Ectodermal cell (in vitro differentiated cells): Measurements from ENCODE around the gene CCNK.

Experiments
- H3K27ac ChIP-seq: 2 replicates; pipeline ENCODE4 v1.7.0; 2013; ENCODE audit warnings: mild to moderate bottlenecking, low read depth, low read length; ENCODE audit not compliant: insufficient read depth, poor library complexity, severe bottlenecking
- H3K27me3 ChIP-seq: 2 replicates; pipeline ENCODE4 v1.7.0; 2013; ENCODE audit warnings: mild to moderate bottlenecking, low read length; ENCODE audit not compliant: insufficient read depth, control insufficient read depth, poor library complexity, severe bottlenecking
- H3K36me3 ChIP-seq: one replicate; pipeline ENCODE4 v1.7.0; 2013; ENCODE audit warnings: low read length; ENCODE audit not compliant: control insufficient read depth, insufficient read depth
- H3K4me1 ChIP-seq: one replicate; pipeline ENCODE4 v1.7.0; 2013; ENCODE audit warnings: low read length; ENCODE audit not compliant: control insufficient read depth, insufficient read depth
- H3K4me3 ChIP-seq: 2 replicates; pipeline ENCODE4 v1.7.0; 2013; ENCODE audit warnings: low read depth, low read length, control low read depth; ENCODE audit not compliant: insufficient read depth
- H3K9me3 ChIP-seq: 2 replicates; pipeline ENCODE4 v1.7.0; 2013; ENCODE audit warnings: mild to moderate bottlenecking, low read length, moderate library complexity; ENCODE audit not compliant: control insufficient read depth
- WGBS, 2 experiments: methylation state at CpG; one replicate each; pipeline ENCODE4 v1.1.7; 2013; ENCODE audit warnings: missing lambda C conversion rate in 2 of 2; 5-methylcytosine and 5-hydroxymethylcytosine counted together

Gene CCNK

DNA sequence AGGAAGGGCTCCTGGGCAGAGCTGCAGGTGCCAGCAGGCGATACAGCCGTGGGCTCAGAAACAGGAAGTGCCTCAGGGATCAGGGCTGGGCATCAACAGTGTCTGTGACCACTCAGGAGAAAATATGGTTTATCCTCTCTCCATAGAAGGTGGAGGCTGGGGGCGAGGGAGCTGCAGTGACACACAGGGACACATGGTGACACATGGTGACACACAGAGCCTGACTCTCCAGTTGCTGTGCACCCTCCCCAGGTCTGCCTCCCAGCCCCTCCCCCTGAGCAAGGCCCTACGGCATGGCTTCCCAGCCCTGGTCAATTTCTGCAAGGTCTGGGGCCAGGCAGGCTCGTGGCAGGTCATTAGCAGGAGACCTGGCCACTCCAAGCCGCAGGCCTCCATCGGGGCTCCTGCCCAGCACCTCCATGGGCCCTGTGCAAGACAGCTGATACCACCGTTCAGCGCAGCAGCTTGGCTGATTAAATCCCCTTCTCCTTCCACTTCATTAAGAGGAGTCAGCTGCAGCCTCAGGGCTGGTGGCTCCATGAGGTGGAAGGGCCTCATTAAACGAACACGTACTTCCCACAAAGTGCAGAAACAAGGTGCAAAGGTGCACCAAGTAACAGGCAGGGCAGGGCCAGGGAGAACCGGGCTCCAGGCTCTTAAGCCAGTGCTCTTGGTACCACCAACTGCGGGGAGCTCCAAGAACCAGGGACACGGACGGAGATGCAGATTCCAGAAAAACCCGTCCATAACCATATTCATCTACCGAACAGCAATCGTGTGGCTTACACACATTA lies 60.7 kb downstream of the CCNK start:
- Histone ChIP-seq H3K4me1 (peaks cover 75% of the 10 kb centered on the region), H3K9me3 (no peaks in the 10 kb centered on the region), H3K36me3 (no peaks in the 10 kb centered on the region), H3K4me3 (no peak overlapping the region), H3K27me3 (no peaks in the 10 kb centered on the region), H3K27ac (no peak overlapping the region)
- 91% methylated on average over 18 of the region's 18 CpGs for WGBS, 2 experiments

DNA sequence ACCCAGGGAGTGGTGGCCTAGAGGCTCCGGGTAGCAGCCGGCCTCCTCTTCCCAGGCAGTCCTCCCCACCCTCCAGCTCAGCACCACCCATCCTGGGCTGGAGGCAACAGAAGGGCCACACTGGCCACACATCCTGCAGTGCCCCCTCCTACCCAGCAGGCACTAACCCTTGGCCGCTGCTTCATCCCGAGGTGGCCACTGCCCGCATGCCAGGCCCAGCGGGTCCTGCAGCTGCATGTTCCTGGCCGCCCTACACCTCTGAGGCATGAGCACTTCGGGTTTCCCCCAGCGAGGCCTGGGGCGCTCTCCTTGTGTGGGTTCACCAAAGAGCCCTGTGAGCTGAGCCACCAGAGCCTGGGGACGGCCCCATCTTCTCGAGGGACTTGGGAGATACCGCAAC lies 61.4 kb downstream of the CCNK start:
- H3K36me3 ChIP-seq, result no peaks in the 10 kb centered on the region
- no peaks in the 10 kb centered on the region for H3K9me3 ChIP-seq
- H3K4me3 ChIP-seq, result no peak overlapping the region
- H3K4me1 ChIP-seq, result peaks cover 72% of the 10 kb centered on the region
- no peaks in the 10 kb centered on the region for H3K27me3 ChIP-seq
- 92 to 93% methylated on average over 13 of the region's 13 CpGs for WGBS, 2 experiments
- H3K27ac ChIP-seq, result no peak overlapping the region

DNA sequence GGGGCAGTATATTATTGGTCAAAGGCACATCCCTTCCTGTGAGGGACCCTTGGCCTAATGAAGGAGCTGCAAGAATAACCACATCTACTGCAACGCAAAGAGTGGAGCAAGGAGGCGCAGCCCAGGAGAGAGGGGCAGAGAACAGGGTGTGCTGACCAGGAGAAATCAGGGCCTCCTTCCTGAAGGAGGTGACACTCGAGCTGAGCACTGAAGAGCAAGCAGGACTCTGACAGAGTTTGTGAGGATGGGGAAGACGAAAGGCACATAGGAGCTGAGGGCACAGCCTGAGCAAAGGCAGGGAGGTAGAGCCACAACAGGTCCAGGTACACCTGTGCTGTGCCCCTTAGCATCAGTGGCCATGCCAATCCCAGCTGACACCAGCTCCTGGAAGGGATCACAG lies 62.2 kb downstream of the CCNK start:
- Histone ChIP-seq H3K4me3 (no peak overlapping the region), H3K9me3 (no peaks in the 10 kb centered on the region), H3K36me3 (no peaks in the 10 kb centered on the region), H3K27me3 (no peaks in the 10 kb centered on the region), H3K27ac (no peak overlapping the region), H3K4me1 (peaks cover 64% of the 10 kb centered on the region)
- 83 to 85% methylated on average over 4 of the region's 4 CpGs for WGBS, 2 experiments

DNA sequence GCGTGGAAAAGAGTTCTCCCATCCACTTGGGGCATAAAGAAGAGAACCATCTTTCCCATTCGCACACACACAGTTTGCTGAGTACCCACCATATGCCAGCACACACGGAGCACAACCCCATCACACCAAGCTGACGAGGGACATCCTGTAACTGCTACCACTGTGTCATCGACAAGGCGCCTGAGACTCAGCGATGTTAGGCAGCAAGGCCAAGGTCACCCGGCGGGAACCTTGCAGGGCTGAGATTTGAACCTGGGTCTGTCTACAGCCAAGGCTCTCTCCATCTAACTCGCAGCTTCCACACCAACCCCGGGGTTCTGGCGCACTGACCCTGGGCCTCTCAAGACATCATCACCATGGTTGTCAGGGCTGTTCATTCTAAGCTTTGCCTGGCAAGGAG lies 62.8 kb downstream of the CCNK start:
- 91 to 95% methylated on average over 12 of the region's 12 CpGs for WGBS, 2 experiments
- Histone ChIP-seq H3K27me3 (no peaks in the 10 kb centered on the region), H3K36me3 (no peaks in the 10 kb centered on the region), H3K4me1 (peaks cover 62% of the 10 kb centered on the region), H3K27ac (no peak overlapping the region), H3K9me3 (no peaks in the 10 kb centered on the region), H3K4me3 (no peak overlapping the region)

DNA sequence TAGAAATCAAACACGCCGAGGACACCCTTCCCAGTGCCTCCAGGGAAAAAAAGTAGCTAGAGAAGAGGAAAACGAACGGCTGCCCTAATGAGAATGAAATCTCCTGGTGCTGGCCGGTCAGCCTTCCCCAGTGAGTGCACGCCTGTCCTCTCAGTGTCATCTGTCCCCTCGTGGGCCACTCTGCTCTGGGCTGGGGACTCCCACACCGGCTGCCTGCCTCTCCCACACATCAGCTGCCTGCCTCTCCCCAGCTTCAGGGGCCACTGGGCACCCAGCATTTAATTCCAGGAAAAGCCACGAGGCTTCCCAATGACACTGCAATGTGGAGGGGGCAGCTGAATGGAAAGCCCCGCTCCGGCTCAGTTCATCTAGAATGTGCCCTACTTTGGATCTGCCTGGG lies 63.8 kb downstream of the CCNK start:
- H3K27ac ChIP-seq, result no peak overlapping the region
- whole genome bisulfite sequencing, 2 experiments, result 72 to 77% methylated on average over 11 of the region's 11 CpGs
- H3K9me3 ChIP-seq, result no peaks in the 10 kb centered on the region
- H3K36me3 ChIP-seq, result no peaks in the 10 kb centered on the region
- H3K4me1 ChIP-seq, result peaks cover 72% of the 10 kb centered on the region
- H3K27me3 ChIP-seq, result no peaks in the 10 kb centered on the region
- H3K4me3 ChIP-seq, result no peak overlapping the region

DNA sequence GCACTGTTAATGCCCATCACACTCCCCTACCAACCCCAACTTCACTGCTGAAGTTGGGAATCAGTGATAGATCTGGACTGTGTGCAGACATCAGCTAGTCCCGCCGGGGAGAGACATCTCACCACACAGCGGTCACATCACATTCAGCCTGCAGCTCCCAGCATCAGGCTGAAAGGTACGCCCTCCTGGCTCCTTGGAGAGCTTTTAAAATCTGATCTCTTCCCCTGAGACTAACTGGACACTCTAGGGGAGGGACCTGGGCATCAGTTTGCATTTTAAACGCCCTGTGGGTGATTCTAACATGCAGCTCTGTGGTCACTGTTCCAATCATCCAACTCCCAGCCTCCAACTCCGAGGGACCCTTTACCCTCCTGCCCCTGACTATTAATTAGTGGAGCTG lies 64.4 kb downstream of the CCNK start:
- 64 to 72% methylated on average over 6 of the region's 6 CpGs for WGBS, 2 experiments
- no peaks in the 10 kb centered on the region for H3K9me3 ChIP-seq
- H3K4me3 ChIP-seq, result no peak overlapping the region
- H3K27ac ChIP-seq, result no peak overlapping the region
- no peaks in the 10 kb centered on the region for H3K27me3 ChIP-seq
- peaks cover 68% of the 10 kb centered on the region for H3K4me1 ChIP-seq
- H3K36me3 ChIP-seq, result no peaks in the 10 kb centered on the region

DNA sequence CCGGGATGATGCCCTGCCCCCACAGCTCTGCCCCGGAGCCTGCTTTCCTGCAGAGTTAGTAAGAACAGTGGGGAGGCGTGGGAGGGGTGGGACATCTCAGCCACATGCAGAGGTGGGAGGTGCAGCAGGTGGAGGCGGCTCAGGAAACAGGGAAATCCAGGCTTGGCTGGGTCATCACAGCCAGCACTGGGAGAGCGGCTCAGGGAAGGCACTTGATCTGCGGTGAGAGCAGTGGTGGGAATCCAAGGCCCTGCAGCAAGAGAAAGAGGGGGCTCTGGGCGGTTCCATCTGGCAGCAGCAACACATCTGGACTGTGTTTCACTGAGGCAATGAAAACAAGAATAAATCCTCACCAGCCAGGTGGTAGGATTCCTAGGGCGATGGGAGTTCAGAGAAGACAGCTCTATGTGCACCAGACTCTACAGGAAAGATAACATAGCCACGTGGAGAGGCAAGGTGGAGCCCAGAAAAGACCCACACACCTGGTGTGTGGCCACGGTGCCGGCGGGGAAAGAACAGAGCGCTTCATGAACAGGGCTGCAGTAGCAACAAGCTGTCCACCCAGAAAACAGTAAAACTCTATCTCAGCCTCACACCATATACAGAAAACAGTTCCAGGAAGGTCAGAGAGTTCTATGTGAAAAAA lies 65.1 kb downstream of the CCNK start:
- H3K4me1 ChIP-seq, result peaks cover 66% of the 10 kb centered on the region
- no peaks in the 10 kb centered on the region for H3K36me3 ChIP-seq
- no peaks in the 10 kb centered on the region for H3K9me3 ChIP-seq
- 33 to 35% methylated on average over 13 of the region's 13 CpGs for WGBS, 2 experiments
- H3K27ac ChIP-seq, result no peak overlapping the region
- no peaks in the 10 kb centered on the region for H3K27me3 ChIP-seq
- no peak overlapping the region for H3K4me3 ChIP-seq

DNA sequence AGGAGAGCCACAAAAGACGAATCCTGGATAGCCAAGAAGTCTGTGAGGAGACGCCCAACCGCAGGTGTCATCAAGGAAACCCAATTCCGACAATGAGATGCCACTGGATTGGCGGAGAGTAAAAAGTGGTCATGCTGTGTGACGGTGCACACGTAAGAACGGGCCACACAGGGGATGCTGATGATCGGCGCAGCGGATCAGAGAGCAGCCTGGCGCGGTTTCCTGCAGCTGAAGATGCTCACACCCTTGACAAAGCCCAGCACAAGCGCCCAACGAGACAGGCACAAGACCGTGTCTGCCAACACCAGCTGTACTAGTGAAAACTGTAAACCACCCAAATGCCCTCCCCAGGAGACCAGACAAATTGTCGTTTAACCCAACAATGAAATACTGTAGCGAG lies 67.0 kb downstream of the CCNK start:
- peaks cover 48% of the 10 kb centered on the region for H3K4me1 ChIP-seq
- WGBS, 2 experiments, result 91 to 92% methylated on average over 18 of the region's 18 CpGs

DNA sequence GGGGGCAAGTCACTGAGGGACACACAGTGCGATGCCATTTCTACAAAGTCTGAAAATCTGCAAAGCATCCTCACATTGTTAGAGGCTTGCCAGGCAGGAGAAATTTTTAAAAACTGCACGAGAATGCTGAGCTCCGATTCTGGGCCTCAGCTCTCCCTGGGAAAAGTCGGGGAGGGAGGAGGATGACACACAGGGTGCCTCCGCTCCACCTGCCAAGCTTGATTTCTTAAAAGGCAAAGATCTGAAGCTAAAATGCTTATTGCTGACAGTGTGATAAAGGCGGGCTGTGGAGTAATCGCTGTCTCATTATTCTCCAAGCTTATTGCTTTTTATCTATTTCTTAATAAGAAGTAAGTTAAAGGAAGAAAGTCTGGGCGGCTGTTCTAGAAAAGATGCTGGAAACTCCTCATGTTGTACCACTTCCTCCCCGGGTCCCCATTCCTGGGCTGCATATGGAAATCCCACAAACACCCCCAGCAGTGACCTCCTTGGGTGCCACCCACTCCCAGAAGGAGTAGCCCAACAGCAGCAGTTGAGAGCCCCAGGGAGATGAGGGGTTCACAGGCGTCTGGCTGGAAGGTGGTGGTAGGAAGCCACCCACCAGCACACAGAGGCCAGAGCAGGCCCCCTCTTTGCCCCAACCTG lies 67.8 kb downstream of the CCNK start:
- H3K27ac ChIP-seq, result no peak overlapping the region

More for the DNA sequence above, 67.0 kb downstream of the CCNK start:
- Histone ChIP-seq H3K4me3 (no peak overlapping the region), H3K27me3 (no peaks in the 10 kb centered on the region), H3K36me3 (no peaks in the 10 kb centered on the region), H3K9me3 (no peaks in the 10 kb centered on the region), H3K27ac (no peak overlapping the region)

DNA sequence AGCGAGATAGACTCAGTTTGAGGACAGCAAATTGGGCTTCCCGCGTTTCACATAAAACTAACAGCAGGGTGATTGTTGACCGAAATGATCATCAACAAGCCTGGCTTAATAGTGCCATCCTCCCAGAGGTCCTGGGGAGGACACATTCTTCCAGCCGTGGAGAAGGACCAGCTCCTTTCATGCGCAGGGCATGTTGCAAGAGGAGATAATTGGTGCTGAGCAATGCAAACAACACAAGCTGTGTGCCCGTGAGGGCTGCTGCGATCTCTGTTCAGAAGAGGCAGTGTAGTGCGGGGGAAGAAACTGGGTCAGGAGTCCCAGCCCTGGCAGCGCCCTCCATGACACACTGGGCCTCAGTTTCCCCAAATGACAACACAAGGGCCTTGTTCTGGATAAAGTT lies 68.5 kb downstream of the CCNK start:
- Histone ChIP-seq H3K27me3 (no peaks in the 10 kb centered on the region), H3K27ac (no peak overlapping the region)
- WGBS, 2 experiments, result 69 to 71% methylated on average over 10 of the region's 10 CpGs

More for the DNA sequence above, 67.8 kb downstream of the CCNK start:
- 80 to 89% methylated on average over 8 to 10 of the region's 10 CpGs for WGBS, 2 experiments
- Histone ChIP-seq H3K36me3 (no peaks in the 10 kb centered on the region), H3K4me3 (no peak overlapping the region), H3K4me1 (peaks cover 49% of the 10 kb centered on the region), H3K27me3 (no peaks in the 10 kb centered on the region), H3K9me3 (no peaks in the 10 kb centered on the region)

More for the DNA sequence above, 68.5 kb downstream of the CCNK start:
- no peaks in the 10 kb centered on the region for H3K36me3 ChIP-seq
- H3K4me3 ChIP-seq, result no peak overlapping the region
- H3K9me3 ChIP-seq, result no peaks in the 10 kb centered on the region
- peaks cover 46% of the 10 kb centered on the region for H3K4me1 ChIP-seq
